K562 (cell line): ENCODE measurements around the gene UNC5B. TPM values are rescaled to one million over a fixed set of nuclear protein-coding genes. Genes with fewer than 3 reads are reported as not detected.

ENCODE experiments used
- CBX5 ChIP-seq: IDR thresholded peaks from 2 replicates; pipeline ENCODE4 v1.6.1; 2014; ENCODE audit warnings: low read depth, borderline replicate concordance
- COPS2 ChIP-seq: fragments of 450-650 bp; conservative IDR thresholded peaks from 2 replicates; pipeline ENCODE4 v1.6.1; 2016; ENCODE audit warnings: mild to moderate bottlenecking, moderate library complexity
- ETV1 ChIP-seq: fragments of 450-650 bp; conservative IDR thresholded peaks from 2 replicates; pipeline ENCODE4 v1.6.1; 2016; ENCODE audit warnings: missing genetic modification characterization, control low read depth, low read depth, missing compliant biosample characterization
- FOSL1 ChIP-seq: fragments of 200-800 bp; sonication (Bioruptor generic); conservative IDR thresholded peaks from 2 replicates; pipeline ENCODE4 v1.6.1; 2016; ENCODE audit warnings: missing genetic modification characterization, missing compliant biosample characterization
- GABPB2 ChIP-seq: fragments of 250-450 bp; sonication (Bioruptor Pico); conservative IDR thresholded peaks from 2 replicates; pipeline ENCODE4 v1.5.1; 2021; ENCODE audit warnings: mild to moderate bottlenecking
- HMBOX1 ChIP-seq: sonication (generic); IDR thresholded peaks from 2 replicates; pipeline ENCODE4 v1.6.1; 2016
- MAFG ChIP-seq: fragments of 450-650 bp; conservative IDR thresholded peaks from 2 replicates; pipeline ENCODE4 v1.6.1; 2016; ENCODE audit warnings: missing genetic modification characterization, missing compliant biosample characterization
- MCM5 ChIP-seq: fragments of 450-650 bp; IDR thresholded peaks from 2 replicates; pipeline ENCODE4 v1.6.1; 2016; ENCODE audit warnings: low read depth
- NFXL1 ChIP-seq: fragments of 450-650 bp; formaldehyde crosslinking; IDR thresholded peaks from 2 replicates; pipeline ENCODE4 v1.4.0; 2021; ENCODE audit warnings: mild to moderate bottlenecking
- POLR3G ChIP-seq: IDR thresholded peaks from 2 replicates; pipeline ENCODE4 v1.6.1; 2011; ENCODE audit not compliant: insufficient read length, insufficient replicate concordance; ENCODE audit errors: extremely low read depth
- POU5F1 ChIP-seq: fragments of 150-350 bp; IDR thresholded peaks from 2 replicates; pipeline ENCODE4 v1.6.1; 2014; ENCODE audit warnings: borderline replicate concordance, low read length, low read depth, mild to moderate bottlenecking; ENCODE audit not compliant: partially characterized antibody
- PREB ChIP-seq: sonication (generic); formaldehyde crosslinking; IDR thresholded peaks from 2 replicates; pipeline ENCODE4 v1.8.1; 2023; ENCODE audit warnings: mild to moderate bottlenecking, missing genetic modification reagents
- RBFOX2 ChIP-seq: fragments of 200-400 bp; formaldehyde crosslinking; IDR thresholded peaks from 2 replicates; pipeline ENCODE4 v1.6.1; 2017; ENCODE audit warnings: low read depth, mild to moderate bottlenecking, low read length, moderate library complexity
- SMARCC2 ChIP-seq: fragments of 450-650 bp; IDR thresholded peaks from 2 replicates; pipeline ENCODE4 v1.6.1; 2017; ENCODE audit warnings: antibody characterized with exemption, moderate library complexity, mild to moderate bottlenecking, low read depth
- SRSF9 ChIP-seq: fragments of 200-400 bp; formaldehyde crosslinking; IDR thresholded peaks from 2 replicates; pipeline ENCODE4 v1.6.1; 2017; ENCODE audit warnings: low read depth, low read length, borderline replicate concordance
- TCF7L2 ChIP-seq: fragments of 150-350 bp; IDR thresholded peaks from 2 replicates; pipeline ENCODE4 v1.6.1; 2016; ENCODE audit warnings: low read depth, mild to moderate bottlenecking, low read length, moderate library complexity
- ZNF23 ChIP-seq: fragments of 250-450 bp; sonication (Bioruptor Pico); IDR thresholded peaks from 2 replicates; pipeline ENCODE4 v1.4.0; 2020; ENCODE audit warnings: mild to moderate bottlenecking
- ZNF347 ChIP-seq: fragments of 450-650 bp; formaldehyde crosslinking; IDR thresholded peaks from 2 replicates; pipeline ENCODE4 v1.4.0; 2020; ENCODE audit warnings: low read depth, mild to moderate bottlenecking, moderate library complexity
- ZNF436 ChIP-seq: fragments of 250-450, 450-650 bp; sonication (Bioruptor Pico); formaldehyde crosslinking; IDR thresholded peaks from 2 replicates; pipeline ENCODE4 v1.7.0; 2020; ENCODE audit warnings: mild to moderate bottlenecking
- ZNF57 ChIP-seq: fragments of 450-650 bp; formaldehyde crosslinking; IDR thresholded peaks from 2 replicates; pipeline ENCODE4 v1.4.0; 2020; ENCODE audit warnings: mild to moderate bottlenecking, moderate library complexity
- polyA plus RNA-seq, 8 experiments: library from polyadenylated mRNA; depleted of rRNA in 4 of 8; stranded (reverse) in 5 of 8; unstranded in 3 of 8; fragments of >200 nt; fragmentation: Nextera tagmentation in 2 of 8; fragmentation: Illumina TruSeq in 1 of 8; extraction: Ambion mirVana in 2 of 8; extraction: Trizol in 1 of 8; gene quantifications; 2 replicates each; pipeline versions ENCODE4 v1.2.1 to v1.2.3, GENCODE V29; 2011 to 2014; ENCODE audit warnings: inconsistent platforms in 1 of 8, missing spikeins in 1 of 8
- total RNA-seq, 7 experiments: library from RNA; depleted of rRNA in 6 of 7; stranded (reverse); fragments of >200 nt in 6 of 7; fragmentation: Illumina TruSeq in 2 of 7; extraction: Trizol in 2 of 7; gene quantifications; 2 replicates each; pipeline versions ENCODE4 v1.2.1 to v1.2.3, GENCODE V29; 2011 to 2021; ENCODE audit warnings: low replicate concordance in 1 of 7
- TF ChIP-seq, protein P1 (sequence below): sonication (generic); formaldehyde crosslinking; IDR thresholded peaks from 2 replicates; pipeline ENCODE4 v1.8.1; 2022; ENCODE audit warnings: missing genetic modification reagents
- TF ChIP-seq, protein P2 (sequence below): fragments of 250-450 bp; sonication (Bioruptor Pico); IDR thresholded peaks from 2 replicates; pipeline ENCODE4 v1.8.0; 2022; ENCODE audit warnings: inconsistent platforms
- TF ChIP-seq, protein P3 (sequence below): sonication (generic); formaldehyde crosslinking; IDR thresholded peaks from 2 replicates; pipeline ENCODE4 v1.9.0; 2022; ENCODE audit warnings: mild to moderate bottlenecking, missing genetic modification reagents

Gene UNC5B
- total and polyA plus RNA-seq, 9 of the 15 experiments (the other 6 are each of a cell fraction or from before 2014, with no cell fraction given) = 0.10 to 8.4 (median 2.1) TPM

DNA sequence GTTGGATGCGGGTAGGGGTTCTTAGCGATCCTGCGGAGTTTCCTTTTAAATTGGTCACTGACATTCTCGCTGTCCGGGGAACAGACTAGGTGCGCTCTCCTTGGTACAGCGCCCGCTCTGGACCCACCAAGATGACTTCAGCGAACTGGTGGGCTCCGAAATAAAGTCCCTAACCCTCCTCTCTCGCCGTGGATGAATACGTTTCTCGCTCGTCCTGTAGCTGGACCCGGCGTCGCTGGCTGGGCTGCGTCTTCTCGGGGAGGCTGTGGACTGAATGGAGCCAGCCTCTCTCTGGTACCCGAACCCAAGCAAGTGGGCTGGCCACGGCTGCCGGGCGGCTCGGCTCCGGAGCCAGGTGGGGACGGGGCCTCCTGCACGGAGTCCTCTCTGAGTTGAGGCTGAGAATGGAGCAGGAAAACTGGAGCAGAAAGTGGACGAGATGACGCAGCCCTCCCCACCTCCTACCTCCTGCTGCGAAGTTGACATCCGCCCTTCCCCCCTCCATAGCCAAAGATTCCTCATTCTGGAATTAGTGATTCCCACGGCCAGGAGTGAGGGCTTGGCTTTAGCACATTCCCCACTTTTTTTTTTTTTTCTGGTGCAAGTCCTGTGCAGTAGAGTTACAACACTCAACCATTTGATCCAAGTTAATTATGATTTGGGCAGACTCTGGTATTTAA, 1.5 kb downstream of the UNC5B start (continued):
- TF ChIP-seq, protein P1, sequence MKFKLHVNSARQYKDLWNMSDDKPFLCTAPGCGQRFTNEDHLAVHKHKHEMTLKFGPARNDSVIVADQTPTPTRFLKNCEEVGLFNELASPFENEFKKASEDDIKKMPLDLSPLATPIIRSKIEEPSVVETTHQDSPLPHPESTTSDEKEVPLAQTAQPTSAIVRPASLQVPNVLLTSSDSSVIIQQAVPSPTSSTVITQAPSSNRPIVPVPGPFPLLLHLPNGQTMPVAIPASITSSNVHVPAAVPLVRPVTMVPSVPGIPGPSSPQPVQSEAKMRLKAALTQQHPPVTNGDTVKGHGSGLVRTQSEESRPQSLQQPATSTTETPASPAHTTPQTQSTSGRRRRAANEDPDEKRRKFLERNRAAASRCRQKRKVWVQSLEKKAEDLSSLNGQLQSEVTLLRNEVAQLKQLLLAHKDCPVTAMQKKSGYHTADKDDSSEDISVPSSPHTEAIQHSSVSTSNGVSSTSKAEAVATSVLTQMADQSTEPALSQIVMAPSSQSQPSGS (CRISPR knock-in tag) = no peak
- TF ChIP-seq POLR3G (no peak), NFXL1 (CRISPR knock-in tag) (no peak), PREB (CRISPR knock-in tag) (no peak), MCM5 (no peak), CBX5 (no peak), FOSL1 (tag) (no peak), ETV1 (tag) (0 out of 2 replicates have a peak, but pooled peaks have one; percentile 12), TCF7L2 (no peak), SRSF9 (no peak), POU5F1 (no peak), RBFOX2 (peak; percentile 52), COPS2 (no peak), ZNF23 (CRISPR knock-in tag) (no peak), GABPB2 (CRISPR knock-in tag) (no peak), ZNF436 (CRISPR knock-in tag) (no peak), ZNF347 (no peak), SMARCC2 (no peak), HMBOX1 (no peak), ZNF57 (no peak), MAFG (tag) (no peak)
- TF ChIP-seq, protein P2, sequence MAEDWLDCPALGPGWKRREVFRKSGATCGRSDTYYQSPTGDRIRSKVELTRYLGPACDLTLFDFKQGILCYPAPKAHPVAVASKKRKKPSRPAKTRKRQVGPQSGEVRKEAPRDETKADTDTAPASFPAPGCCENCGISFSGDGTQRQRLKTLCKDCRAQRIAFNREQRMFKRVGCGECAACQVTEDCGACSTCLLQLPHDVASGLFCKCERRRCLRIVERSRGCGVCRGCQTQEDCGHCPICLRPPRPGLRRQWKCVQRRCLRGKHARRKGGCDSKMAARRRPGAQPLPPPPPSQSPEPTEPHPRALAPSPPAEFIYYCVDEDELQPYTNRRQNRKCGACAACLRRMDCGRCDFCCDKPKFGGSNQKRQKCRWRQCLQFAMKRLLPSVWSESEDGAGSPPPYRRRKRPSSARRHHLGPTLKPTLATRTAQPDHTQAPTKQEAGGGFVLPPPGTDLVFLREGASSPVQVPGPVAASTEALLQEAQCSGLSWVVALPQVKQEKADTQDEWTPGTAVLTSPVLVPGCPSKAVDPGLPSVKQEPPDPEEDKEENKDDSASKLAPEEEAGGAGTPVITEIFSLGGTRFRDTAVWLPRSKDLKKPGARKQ (CRISPR knock-in tag) = 0 out of 2 replicates have a peak, but pooled peaks have one; percentile 60
- TF ChIP-seq, protein P3, sequence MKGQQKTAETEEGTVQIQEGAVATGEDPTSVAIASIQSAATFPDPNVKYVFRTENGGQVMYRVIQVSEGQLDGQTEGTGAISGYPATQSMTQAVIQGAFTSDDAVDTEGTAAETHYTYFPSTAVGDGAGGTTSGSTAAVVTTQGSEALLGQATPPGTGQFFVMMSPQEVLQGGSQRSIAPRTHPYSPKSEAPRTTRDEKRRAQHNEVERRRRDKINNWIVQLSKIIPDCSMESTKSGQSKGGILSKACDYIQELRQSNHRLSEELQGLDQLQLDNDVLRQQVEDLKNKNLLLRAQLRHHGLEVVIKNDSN (CRISPR knock-in tag) = peak; percentile 28; the same call in 1 of the 2 replicates
